ENCODE results near the gene AURKB. TPM values are rescaled to one million over a fixed set of nuclear protein-coding genes. Genes with fewer than 3 reads are reported as not detected.
"Not testable (repeated sequence)": the region's sequence is repeated elsewhere in the genome, so short reads cannot be mapped to it uniquely, and the experiment has no call there.

The AURKB gene
- total and polyA plus RNA-seq, 2 experiments from 2014 or later, result 17.8 to 77.7 TPM

GRCh38 chr17:8220783-8221662 lies 10.6 kb upstream of the AURKB start:
- Histone ChIP-seq H3K27ac (peak overlapping the region; percentile 87), H3K9me3 (ENCODE audit: low read depth) (no peaks in the 10 kb centered on the region), H3K27me3 (no peaks in the 10 kb centered on the region), H3K4me3 (peak overlapping the region; percentile 61), H3K4me1 (ENCODE audit: low read depth) (no peaks in the 10 kb centered on the region), H3K36me3 (no peaks in the 10 kb centered on the region)
- TF ChIP-seq CTCF (IDR thresholded peaks at IDR 0.05; ENCODE audit: low read depth, low read length), result no peak
- DNase-seq (ENCODE audit: low read depth in 1 of 2, low spot score in 1 of 2), result peak; percentile 86 to 92

GRCh38 chr17:8214000-8214399 lies 3.6 kb upstream of the AURKB start:
- H3K36me3 ChIP-seq; DNase-seq (ENCODE audit: low read depth in 1 of 2, low spot score in 1 of 2); H3K4me1 ChIP-seq (ENCODE audit: low read depth); H3K9me3 ChIP-seq (ENCODE audit: low read depth); H3K4me3 ChIP-seq; H3K27ac ChIP-seq; H3K27me3 ChIP-seq: not testable (repeated sequence)

- no peak overlapping the region for H3K27ac ChIP-seq
- H3K9me3 ChIP-seq (ENCODE audit: low read depth), result no peaks in the 10 kb centered on the region
- DNase-seq (ENCODE audit: low read depth in 1 of 2, low spot score in 1 of 2), result no peak
- H3K36me3 ChIP-seq, result no peaks in the 10 kb centered on the region
- peaks cover 5% of the 10 kb centered on the region for H3K4me1 ChIP-seq (ENCODE audit: low read depth)
- TF ChIP-seq CTCF (IDR thresholded peaks at IDR 0.05; ENCODE audit: low read depth, low read length), result no peak
- no peaks in the 10 kb centered on the region for H3K27me3 ChIP-seq
- H3K4me3 ChIP-seq, result no peak overlapping the region
These were observed 2.2 kb upstream of the AURKB start for GRCh38 chr17:8212312-8213180.

- DNase-seq (ENCODE audit: low read depth in 1 of 2, low spot score in 1 of 2), result no peak
- H3K36me3 ChIP-seq, result no peaks in the 10 kb centered on the region
These were observed 535 bp upstream of the AURKB start for GRCh38 chr17:8210761-8211458.

GRCh38 chr17:8206536-8206935 lies 3.8 kb downstream of the AURKB start:
- Histone ChIP-seq H3K27ac (no peak overlapping the region), H3K27me3 (no peaks in the 10 kb centered on the region), H3K9me3 (ENCODE audit: low read depth) (no peaks in the 10 kb centered on the region), H3K36me3 (peaks cover 6% of the 10 kb centered on the region), H3K4me1 (ENCODE audit: low read depth) (peaks cover 5% of the 10 kb centered on the region), H3K4me3 (no peak overlapping the region)
- TF ChIP-seq CTCF (IDR thresholded peaks at IDR 0.05; ENCODE audit: low read depth, low read length), result no peak
- DNase-seq (ENCODE audit: low read depth in 1 of 2, low spot score in 1 of 2), result no peak

More at GRCh38 chr17:8210761-8211458, 535 bp upstream of the AURKB start:
- TF ChIP-seq CTCF (IDR thresholded peaks at IDR 0.05; ENCODE audit: low read depth, low read length), result no peak
- H3K4me1 ChIP-seq (ENCODE audit: low read depth), result peaks cover 5% of the 10 kb centered on the region
- H3K27me3 ChIP-seq, result no peaks in the 10 kb centered on the region
- H3K4me3 ChIP-seq, result peak overlapping the region; percentile 67
- no peaks in the 10 kb centered on the region for H3K9me3 ChIP-seq (ENCODE audit: low read depth)
- no peak overlapping the region for H3K27ac ChIP-seq
